ENCODE results near the gene ARL4D.

DNA sequence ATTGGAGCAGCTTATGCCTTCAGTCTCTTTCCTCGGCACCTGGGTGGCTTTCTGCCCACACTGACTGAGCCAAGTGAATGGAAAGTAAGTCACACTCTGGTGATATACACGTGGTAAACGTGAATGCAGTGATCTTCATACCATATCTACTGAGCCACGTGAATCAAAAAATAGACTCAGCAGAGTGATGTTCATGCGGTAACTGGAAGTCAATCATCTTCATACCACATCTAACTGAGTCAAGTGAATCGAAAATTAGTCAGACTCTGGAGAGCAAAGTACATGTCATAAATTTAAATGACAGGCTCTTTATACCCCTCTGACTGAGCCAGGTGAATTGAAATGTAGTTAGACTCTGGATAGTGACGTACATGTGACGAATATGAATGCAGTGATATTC lies 47.1 kb upstream of the ARL4D start:
- TF ChIP-seq POLR2AphosphoS5 (IDR thresholded peaks at IDR 0.05; ENCODE audit: low read depth, low read length) (no peak), TAF1 (IDR thresholded peaks at IDR 0.05; ENCODE audit: low read depth, low read length) (no peak), POLR2A (IDR thresholded peaks at IDR 0.05; ENCODE audit: control extremely low read depth in 1 of 2, low read depth in 2 of 2, low read length in 2 of 2) (no peak), POU5F1 (IDR thresholded peaks at IDR 0.05; ENCODE audit: low read depth, low read length) (no peak), CHD2 (IDR thresholded peaks at IDR 0.05; ENCODE audit: low read length) (no peak), YY1 (IDR thresholded peaks at IDR 0.05; ENCODE audit: low read depth, low read length) (no peak), EP300 (IDR thresholded peaks at IDR 0.05; ENCODE audit: borderline replicate concordance in 1 of 2, low read depth in 2 of 2, low read length in 2 of 2) (no peak), RFX5 (IDR thresholded peaks at IDR 0.05; ENCODE audit: borderline replicate concordance, low read depth, low read length) (no peak), NRF1 (IDR thresholded peaks at IDR 0.05; ENCODE audit: low read depth, low read length) (no peak)
- TF ChIP-seq, protein P1, sequence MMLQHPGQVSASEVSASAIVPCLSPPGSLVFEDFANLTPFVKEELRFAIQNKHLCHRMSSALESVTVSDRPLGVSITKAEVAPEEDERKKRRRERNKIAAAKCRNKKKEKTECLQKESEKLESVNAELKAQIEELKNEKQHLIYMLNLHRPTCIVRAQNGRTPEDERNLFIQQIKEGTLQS (IDR thresholded peaks at IDR 0.05; ENCODE audit: insufficient read depth, low read depth, low read length), result no peak
- TF ChIP-seq, protein P2, sequence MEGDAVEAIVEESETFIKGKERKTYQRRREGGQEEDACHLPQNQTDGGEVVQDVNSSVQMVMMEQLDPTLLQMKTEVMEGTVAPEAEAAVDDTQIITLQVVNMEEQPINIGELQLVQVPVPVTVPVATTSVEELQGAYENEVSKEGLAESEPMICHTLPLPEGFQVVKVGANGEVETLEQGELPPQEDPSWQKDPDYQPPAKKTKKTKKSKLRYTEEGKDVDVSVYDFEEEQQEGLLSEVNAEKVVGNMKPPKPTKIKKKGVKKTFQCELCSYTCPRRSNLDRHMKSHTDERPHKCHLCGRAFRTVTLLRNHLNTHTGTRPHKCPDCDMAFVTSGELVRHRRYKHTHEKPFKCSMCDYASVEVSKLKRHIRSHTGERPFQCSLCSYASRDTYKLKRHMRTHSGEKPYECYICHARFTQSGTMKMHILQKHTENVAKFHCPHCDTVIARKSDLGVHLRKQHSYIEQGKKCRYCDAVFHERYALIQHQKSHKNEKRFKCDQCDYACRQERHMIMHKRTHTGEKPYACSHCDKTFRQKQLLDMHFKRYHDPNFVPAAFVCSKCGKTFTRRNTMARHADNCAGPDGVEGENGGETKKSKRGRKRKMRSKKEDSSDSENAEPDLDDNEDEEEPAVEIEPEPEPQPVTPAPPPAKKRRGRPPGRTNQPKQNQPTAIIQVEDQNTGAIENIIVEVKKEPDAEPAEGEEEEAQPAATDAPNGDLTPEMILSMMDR (IDR thresholded peaks at IDR 0.05; ENCODE audit: control extremely low read depth in 1 of 3, insufficient read depth in 1 of 3, low read depth in 1 of 3, low read length in 3 of 3), result no peak
- TF ChIP-seq, protein P3, sequence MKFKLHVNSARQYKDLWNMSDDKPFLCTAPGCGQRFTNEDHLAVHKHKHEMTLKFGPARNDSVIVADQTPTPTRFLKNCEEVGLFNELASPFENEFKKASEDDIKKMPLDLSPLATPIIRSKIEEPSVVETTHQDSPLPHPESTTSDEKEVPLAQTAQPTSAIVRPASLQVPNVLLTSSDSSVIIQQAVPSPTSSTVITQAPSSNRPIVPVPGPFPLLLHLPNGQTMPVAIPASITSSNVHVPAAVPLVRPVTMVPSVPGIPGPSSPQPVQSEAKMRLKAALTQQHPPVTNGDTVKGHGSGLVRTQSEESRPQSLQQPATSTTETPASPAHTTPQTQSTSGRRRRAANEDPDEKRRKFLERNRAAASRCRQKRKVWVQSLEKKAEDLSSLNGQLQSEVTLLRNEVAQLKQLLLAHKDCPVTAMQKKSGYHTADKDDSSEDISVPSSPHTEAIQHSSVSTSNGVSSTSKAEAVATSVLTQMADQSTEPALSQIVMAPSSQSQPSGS (IDR thresholded peaks at IDR 0.05; ENCODE audit: low read length), result no peak
